GM21390 (cell line): ENCODE data around the gene EXOC3L2.

Experiments
- ATAC-seq: cut with Tn5 transposase; IDR thresholded peaks from one replicate; pipeline ENCODE4 v1.9.1; 2021; ENCODE audit not compliant: unreplicated experiment

The EXOC3L2 gene

GRCh38 chr19:45162608-45163143 is 82.5 kb downstream of the EXOC3L2 start:
- ATAC-seq, result no peak
